K562 (cell line): ENCODE data around the gene NFATC3.

Source experiments
- MXI1 ChIP-seq: IDR thresholded peaks from 2 replicates; pipeline ENCODE4 v1.6.1; 2011; ENCODE audit warnings: low read depth, mild to moderate bottlenecking, improper control_type of control experiment, low read length
- TEAD1 ChIP-seq, 2 experiments: fragments of 450-650 bp in 1 of 2; sonication (generic) in 1 of 2; formaldehyde crosslinking; IDR thresholded peaks; 2 replicates each; pipeline versions ENCODE4 v1.4.0 to v1.8.0; 2020 to 2022; ENCODE audit warnings: mild to moderate bottlenecking in 2 of 2, missing genetic modification reagents in 1 of 2
- ZFP36 ChIP-seq: fragments of 150-350 bp; IDR thresholded peaks from 2 replicates; pipeline ENCODE4 v1.6.1; 2018; ENCODE audit warnings: low read length, low read depth; ENCODE audit not compliant: partially characterized antibody
- TF ChIP-seq, protein P1 (sequence below), 3 experiments: IDR thresholded peaks in 2 of 3; conservative IDR thresholded peaks in 1 of 3; 2 replicates each; pipeline ENCODE4 v1.5.1; 2011 to 2012; ENCODE audit warnings: low read length in 3 of 3, mild to moderate bottlenecking in 3 of 3, control low read depth in 2 of 3, improper control_type of control experiment in 1 of 3, inconsistent platforms in 1 of 3, low read depth in 1 of 3, mixed read lengths in 1 of 3, moderate library complexity in 1 of 3; ENCODE audit not compliant: insufficient read depth in 2 of 3
- TF ChIP-seq, protein P2 (sequence below): sonication (generic); formaldehyde crosslinking; IDR thresholded peaks from 2 replicates; pipeline ENCODE4 v1.9.0; 2022; ENCODE audit warnings: mild to moderate bottlenecking, missing genetic modification reagents

DNA sequence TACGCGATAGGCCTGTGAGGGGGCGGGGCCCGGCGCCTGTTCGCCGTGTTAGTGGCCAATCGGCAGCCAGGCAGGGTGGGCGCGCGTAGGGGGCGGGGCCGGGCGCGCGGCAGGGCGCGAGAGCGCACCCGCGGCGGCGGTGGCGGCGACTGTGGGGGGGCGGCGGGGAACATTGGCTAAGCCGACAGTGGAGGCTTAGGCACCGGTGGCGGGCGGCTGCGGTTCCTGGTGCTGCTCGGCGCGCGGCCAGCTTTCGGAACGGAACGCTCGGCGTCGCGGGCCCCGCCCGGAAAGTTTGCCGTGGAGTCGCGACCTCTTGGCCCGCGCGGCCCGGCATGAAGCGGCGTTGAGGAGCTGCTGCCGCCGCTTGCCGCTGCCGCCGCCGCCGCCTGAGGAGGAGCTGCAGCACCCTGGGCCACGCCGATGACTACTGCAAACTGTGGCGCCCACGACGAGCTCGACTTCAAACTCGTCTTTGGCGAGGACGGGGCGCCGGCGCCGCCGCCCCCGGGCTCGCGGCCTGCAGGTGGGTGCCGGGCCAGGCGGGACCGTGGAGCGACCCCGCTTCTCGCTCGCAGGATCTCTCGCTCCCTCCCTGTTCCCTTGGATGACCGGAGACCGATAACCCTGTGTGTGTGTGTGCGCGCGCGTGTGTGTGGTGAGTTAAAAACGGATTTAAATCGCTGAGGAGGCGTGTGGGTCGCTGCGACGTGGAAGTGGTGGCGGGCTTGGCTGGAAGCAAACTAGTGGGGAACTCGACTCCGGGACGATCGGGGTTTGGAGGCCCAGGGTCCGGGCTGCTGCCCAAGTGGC, at the start of gene NFATC3:
- TF ChIP-seq, protein P1, sequence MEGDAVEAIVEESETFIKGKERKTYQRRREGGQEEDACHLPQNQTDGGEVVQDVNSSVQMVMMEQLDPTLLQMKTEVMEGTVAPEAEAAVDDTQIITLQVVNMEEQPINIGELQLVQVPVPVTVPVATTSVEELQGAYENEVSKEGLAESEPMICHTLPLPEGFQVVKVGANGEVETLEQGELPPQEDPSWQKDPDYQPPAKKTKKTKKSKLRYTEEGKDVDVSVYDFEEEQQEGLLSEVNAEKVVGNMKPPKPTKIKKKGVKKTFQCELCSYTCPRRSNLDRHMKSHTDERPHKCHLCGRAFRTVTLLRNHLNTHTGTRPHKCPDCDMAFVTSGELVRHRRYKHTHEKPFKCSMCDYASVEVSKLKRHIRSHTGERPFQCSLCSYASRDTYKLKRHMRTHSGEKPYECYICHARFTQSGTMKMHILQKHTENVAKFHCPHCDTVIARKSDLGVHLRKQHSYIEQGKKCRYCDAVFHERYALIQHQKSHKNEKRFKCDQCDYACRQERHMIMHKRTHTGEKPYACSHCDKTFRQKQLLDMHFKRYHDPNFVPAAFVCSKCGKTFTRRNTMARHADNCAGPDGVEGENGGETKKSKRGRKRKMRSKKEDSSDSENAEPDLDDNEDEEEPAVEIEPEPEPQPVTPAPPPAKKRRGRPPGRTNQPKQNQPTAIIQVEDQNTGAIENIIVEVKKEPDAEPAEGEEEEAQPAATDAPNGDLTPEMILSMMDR (IDR thresholded peaks at IDR 0.05 in 2 of 3, conservative IDR thresholded peaks at IDR 0.05 in 1 of 3; ENCODE audit: insufficient read depth in 2 of 3, low read depth in 1 of 3, low read length in 3 of 3): 0 out of 6 replicates have a peak, but pooled peaks of 1 of the 3 experiments have one; percentile 13
- TF ChIP-seq TEAD1 (CRISPR knock-in tag; IDR thresholded peaks at IDR 0.05): peak in 1 of 2 experiments; percentile 70; a peak in 2 of 4 replicates
- no peak for TF ChIP-seq ZFP36
- TF ChIP-seq, protein P2, sequence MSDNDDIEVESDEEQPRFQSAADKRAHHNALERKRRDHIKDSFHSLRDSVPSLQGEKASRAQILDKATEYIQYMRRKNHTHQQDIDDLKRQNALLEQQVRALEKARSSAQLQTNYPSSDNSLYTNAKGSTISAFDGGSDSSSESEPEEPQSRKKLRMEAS (CRISPR knock-in tag): 0 out of 2 replicates have a peak, but pooled peaks have one; percentile 21
- no peak for TF ChIP-seq MXI1
